ENCODE results near the gene YPEL3.

DNA sequence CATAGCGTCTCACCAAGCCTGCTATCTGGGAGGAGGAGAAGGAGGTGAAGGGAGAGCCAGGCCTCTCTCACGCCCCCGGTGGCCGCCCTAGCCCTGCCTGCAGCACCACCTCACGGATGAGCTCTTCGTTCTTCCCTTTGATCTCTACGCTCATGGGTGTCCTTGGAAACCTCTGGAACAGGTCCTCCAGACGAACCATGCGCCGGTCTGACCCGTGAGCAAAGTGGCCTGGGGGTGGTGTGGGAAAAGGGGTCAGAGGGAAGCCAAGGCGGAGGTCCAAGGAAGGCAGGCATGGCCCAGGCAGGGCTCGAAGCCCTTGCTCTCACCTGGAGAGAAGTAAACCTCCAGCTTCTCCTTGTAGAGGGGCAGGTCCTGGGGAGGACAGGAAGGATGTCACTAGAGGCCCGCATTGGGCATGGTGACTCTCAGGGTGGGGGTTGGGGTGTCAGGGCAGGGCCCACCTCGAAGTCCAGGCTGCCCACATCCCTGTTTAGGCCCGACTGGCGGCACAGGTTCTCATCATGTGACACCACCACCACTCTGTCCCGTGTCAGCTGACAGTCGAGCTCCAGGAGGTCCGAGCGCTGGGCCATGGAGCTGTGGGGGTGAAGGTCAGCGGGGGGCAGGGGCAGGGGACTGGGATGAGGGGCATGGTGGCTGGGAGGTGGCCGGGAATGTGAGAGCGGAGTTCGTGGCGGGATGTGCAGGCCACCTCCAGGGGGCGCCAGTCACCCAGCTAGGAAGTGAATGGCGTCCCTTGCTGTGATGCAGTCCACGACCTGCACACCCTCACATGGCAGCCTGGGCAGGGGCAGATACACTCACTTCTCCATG lies 16.4 kb upstream of the YPEL3 start:
- TF ChIP-seq, protein P1, sequence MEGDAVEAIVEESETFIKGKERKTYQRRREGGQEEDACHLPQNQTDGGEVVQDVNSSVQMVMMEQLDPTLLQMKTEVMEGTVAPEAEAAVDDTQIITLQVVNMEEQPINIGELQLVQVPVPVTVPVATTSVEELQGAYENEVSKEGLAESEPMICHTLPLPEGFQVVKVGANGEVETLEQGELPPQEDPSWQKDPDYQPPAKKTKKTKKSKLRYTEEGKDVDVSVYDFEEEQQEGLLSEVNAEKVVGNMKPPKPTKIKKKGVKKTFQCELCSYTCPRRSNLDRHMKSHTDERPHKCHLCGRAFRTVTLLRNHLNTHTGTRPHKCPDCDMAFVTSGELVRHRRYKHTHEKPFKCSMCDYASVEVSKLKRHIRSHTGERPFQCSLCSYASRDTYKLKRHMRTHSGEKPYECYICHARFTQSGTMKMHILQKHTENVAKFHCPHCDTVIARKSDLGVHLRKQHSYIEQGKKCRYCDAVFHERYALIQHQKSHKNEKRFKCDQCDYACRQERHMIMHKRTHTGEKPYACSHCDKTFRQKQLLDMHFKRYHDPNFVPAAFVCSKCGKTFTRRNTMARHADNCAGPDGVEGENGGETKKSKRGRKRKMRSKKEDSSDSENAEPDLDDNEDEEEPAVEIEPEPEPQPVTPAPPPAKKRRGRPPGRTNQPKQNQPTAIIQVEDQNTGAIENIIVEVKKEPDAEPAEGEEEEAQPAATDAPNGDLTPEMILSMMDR (IDR thresholded peaks at IDR 0.05), result peak in 1 of 3 donors; percentile 22
- TF ChIP-seq POLR2AphosphoS5 (IDR thresholded peaks at IDR 0.05), result no peak
